Embryonic facial prominence (tissue), 1 donor: ENCODE data around the gene ATP10B.
"Not testable (repeated sequence)": the region's sequence is repeated elsewhere in the genome, so short reads cannot be mapped to it uniquely, and the experiment has no call there.

Experiments
- DNase-seq: peaks from one replicate; pipeline ENCODE4 v3.0.0-alpha.2; 2016; ENCODE audit errors: extremely low spot score

The ATP10B gene, protein sequence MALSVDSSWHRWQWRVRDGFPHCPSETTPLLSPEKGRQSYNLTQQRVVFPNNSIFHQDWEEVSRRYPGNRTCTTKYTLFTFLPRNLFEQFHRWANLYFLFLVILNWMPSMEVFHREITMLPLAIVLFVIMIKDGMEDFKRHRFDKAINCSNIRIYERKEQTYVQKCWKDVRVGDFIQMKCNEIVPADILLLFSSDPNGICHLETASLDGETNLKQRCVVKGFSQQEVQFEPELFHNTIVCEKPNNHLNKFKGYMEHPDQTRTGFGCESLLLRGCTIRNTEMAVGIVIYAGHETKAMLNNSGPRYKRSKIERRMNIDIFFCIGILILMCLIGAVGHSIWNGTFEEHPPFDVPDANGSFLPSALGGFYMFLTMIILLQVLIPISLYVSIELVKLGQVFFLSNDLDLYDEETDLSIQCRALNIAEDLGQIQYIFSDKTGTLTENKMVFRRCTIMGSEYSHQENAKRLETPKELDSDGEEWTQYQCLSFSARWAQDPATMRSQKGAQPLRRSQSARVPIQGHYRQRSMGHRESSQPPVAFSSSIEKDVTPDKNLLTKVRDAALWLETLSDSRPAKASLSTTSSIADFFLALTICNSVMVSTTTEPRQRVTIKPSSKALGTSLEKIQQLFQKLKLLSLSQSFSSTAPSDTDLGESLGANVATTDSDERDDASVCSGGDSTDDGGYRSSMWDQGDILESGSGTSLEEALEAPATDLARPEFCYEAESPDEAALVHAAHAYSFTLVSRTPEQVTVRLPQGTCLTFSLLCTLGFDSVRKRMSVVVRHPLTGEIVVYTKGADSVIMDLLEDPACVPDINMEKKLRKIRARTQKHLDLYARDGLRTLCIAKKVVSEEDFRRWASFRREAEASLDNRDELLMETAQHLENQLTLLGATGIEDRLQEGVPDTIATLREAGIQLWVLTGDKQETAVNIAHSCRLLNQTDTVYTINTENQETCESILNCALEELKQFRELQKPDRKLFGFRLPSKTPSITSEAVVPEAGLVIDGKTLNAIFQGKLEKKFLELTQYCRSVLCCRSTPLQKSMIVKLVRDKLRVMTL (N-terminal part only)

DNA sequence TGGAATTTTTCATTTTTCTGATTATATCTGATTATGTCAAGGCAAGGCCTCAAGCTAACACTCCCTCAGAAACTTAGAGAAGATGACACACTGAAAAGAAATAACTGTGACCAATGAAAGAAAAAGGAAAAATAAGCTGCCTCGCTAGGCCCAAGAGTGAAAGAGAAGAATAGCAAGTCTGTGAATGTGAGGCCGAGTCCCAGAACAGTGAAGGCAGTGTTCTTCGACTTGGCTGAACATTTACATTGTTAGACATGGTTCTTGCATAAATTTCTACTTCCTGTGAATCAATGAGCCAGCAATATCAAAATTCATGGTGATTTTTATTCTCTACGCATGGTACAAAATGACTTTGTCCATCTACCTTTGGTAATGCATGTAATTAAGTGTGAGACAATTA lies at the start of gene ATP10B:
ATP10B (minus strand) TSS at position 163 of the 400 bp plus-strand sequence. CDS start 164,137 bp downstream, outside the sequence.
- no peak for DNase-seq

DNA sequence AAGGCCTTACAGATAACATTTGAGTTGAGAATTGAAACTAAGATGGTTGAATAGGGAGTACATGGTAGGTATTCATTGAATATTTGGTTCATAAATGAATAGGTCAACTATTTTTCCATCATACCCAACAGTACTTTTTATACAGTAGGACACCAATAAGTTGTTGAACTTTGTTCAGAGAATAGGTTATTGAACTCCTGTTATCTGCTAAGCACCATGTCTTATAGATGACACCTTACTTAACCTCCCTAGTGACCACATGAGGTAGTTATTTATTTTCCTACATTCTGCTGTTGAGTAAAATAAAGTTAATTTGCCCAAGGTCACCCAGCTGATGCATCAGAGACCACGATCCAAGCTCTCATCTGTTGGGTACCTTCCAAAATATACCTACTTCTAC lies 49.6 kb upstream of the ATP10B start:
- no peak for DNase-seq

DNA sequence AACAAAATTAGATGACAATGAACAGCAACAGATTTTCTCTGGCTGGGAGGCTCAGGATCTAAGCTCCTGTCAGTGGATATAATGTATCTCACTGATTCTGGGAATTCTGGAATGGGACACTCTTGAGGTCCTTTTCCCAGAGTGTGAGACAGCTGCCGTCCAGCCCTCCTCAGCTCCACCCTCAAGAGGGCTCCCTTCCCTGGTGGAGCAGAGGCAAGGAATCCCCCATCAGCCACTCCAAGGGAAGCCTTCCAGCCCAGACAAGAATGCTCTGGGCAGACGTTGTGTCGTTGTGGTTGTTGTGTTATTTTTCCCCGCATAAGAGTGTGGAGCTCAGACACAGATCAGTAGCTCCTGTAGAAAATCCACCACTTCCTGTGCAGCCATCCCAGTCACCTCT lies 47.7 kb upstream of the ATP10B start:
- no peak for DNase-seq

DNA sequence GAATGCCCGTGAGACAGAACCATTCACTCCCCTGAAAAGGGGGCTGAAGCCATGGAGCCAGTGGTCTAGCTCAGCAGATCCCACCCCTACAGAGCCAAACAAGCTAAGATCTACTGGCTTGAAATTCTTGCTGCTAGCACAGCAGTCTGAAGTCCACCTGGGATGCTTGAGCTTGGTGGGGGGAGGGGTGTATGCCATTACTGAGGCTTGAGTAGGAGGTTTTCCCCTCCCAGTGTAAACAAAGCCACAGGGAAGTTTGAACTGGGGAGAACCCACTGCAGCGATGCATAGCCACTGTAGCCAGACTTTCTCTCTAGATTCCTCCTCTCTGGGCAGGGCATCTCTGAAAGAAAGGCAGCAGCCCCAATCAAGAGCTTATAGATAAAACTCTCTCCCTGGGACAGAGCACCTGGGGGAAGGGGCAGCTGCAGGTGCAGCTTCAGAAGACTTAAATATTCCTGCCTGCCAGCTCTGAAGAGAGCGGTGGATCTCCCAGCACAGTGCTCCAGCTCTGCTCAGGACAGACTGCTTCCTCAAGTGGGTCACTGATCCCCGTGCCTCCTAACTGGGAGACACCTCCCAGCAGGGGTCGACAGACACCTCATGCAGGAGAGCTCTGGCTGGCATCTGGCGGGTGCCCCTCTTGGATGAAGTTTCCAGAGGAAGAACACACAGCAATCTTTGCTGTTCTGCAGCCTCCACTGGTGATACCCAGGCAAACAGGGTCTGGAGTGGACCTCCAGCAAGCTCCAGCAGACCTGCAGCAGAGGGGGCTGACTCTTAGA lies 41.4 kb upstream of the ATP10B start:
- not testable (repeated sequence) for DNase-seq

DNA sequence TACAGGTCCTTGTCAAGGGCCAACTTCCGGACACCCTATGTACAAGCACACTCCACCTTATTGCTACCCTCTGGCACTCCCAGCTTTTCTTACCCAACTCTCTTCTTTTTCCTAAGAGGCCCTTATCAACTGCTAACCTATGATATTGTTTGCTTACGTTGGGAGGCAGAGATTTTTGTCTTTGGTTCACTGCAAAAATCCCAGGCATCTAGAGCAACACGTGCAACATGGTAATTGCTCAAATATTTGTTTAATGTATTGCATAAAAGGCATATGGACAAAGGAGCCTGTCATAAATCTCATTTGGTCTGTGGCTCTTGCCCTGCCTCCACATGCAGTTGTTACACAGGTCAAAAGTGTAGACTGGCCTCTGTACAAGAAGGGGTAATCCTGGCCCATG lies 35.8 kb upstream of the ATP10B start:
- no peak for DNase-seq

DNA sequence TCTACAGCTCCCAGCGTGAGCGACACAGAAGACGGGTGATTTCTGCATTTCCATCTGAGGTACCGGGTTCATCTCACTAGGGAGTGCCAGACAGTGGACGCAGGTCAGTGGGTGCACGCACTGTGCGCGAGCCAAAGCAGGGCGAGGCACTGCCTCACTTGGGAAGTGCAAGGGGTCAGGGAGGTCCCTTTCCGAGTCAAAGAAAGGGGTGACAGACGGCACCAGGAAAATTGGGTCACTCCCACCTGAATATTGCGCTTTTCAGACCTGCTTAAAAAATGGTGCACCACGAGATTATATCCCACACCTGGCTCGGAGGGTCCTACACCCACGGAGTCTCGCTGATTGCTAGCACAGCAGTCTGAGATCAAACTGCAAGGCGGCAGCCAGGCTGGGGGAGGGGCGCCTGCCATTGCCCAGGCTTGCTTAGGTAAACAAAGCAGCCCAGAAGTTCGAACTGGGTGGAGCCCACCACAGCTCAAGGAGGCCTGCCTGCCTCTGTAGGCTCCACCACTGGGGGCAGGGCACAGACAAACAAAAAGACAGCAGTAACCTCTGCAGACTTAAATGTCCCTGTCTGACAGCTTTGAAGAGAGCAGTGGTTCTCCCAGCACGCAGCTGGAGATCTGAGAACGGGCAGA lies 21.7 kb upstream of the ATP10B start:
- not testable (repeated sequence) for DNase-seq

DNA sequence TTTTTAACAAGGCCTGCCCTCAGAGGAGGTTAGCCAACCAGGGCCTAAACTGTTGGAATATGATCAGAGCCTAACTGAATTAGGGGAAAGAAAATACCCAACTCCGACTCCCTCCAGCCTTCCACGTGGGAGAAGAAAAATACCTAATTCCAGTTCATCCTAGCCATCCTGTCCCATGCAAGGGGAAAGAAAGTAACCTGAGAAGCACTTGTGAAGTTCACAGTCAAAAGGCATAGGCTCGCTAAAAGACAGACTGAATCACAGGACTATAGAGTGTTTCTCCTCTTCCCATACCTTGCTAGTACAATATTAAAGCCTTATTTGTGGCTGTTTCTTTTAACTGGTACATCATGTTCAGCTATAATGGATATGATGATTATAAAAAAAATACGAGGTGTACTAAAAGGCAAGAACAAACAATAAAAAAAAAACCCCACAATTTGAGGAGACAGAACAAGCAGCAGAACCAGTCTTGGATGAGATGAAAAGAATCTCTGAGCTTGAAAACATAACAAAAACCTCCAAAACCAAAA lies 18.0 kb upstream of the ATP10B start:
- DNase-seq, result no peak

DNA sequence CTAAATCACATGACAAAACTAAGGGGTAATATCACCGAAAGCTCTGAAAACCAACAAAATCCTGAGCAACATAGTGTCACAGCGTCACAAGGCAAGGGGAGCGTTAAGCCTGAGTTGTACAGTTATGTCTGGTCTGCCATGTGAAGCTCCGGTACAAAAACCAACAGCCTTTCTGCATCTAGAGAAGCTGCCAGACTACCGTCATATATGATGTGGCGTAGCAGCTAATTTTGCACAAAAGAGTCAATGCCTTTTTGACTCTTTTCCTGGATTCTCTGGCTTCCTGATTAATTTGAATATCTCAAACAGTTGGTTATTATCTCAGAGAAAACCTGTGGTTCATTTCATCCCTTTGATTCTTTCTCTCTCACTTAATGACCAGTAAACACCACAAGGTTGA lies 16.0 kb upstream of the ATP10B start:
- no peak for DNase-seq

DNA sequence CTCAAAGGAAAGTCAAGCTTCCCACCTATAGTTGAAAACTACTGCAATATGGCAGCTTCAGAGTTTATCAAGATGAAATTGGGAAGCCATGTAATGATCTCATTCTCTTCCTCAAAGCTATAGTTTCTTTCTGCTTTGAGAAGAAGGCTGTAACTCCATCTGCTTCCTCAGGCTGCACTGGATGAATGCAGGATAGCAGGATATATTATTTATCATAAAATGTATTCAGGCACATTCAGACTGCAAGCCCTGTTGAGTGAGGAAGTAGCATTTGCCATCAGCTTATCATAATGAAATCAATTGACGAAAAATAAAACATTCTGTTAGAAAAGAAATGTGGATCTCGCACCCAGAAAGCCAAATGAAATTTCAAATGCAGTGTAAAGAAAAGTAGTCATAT lies 560 bp downstream of the ATP10B start:
- no peak for DNase-seq

DNA sequence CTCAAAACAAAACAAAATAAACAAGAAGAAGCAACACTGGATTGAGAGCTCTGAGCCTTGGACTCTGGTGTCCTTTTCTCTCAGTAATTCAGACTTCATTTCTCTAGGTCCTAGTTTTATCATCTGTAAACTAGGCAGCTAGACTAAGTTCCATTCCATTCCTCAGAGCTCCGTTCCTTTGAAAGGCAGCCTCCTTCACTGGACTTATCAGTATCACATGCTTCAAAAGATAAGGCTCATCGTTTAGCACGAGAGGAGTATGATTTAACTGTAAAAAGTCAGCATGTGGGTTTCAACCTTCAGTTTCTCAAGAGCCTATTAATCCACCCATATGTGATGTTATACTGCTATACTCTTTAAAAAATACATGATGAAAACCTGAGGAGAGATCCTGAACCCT lies 1.6 kb downstream of the ATP10B start:
- no peak for DNase-seq

DNA sequence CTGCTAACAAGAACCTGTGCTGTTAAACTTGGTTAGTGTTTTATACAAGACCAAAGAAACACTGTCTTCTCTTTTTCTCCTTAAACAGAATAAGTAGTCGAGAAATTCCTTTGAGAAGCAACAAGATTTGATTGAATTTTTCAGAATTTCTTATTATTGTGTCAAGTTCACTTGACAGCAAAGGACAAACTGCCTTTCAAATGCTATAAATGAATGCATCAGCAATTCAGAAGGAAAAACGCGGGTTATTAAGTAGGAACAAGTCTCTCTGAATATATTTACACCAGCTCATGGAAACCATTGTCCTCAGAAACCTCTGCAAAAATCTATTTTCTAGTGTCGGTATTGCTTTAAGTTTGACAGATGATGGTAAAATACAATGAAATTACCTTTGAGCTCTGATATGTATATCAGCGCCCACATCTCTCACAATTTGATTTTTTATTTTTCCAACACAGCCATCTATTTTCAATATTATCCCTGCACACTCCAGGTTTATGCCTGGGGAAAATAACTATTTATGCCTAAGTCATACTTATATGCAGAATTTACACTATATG lies 4.4 kb downstream of the ATP10B start:
- no peak for DNase-seq

DNA sequence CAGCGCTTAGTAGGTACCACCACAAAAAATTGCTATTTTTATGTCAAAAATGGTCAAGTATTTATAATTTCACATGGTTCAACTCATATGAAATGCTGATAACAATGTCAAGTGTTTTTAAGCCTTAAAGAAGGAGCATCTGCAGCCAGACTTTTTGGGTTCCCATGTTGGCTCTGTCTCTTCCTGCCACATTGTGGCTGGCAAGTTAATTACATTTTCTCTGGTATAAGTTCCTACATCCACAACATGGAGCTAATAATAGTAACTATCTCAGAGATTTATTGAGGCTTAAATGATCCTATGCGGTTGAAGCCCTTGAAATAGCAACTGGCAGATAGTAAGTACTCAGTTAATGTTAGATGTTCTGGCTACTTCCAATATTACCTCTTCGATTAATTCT lies 5.4 kb downstream of the ATP10B start:
- DNase-seq, result no peak

DNA sequence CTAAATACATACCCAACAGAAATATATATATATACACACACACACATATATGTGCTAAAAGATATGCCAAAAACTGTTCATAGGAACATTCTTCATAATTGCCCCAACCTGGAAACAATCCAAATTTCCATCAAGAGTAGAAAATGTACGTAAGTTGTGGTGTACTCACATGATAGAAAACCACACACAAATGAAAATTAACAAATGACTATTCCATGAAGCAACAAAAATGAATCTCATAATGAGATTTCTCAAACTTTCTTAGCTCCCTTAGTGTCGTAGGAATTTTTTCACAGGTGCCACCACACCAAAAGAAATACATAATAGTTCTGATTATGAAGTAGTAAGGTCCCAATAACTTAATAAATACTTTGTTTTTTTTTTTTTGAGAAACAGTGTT lies 7.8 kb downstream of the ATP10B start:
- DNase-seq, result no peak

DNA sequence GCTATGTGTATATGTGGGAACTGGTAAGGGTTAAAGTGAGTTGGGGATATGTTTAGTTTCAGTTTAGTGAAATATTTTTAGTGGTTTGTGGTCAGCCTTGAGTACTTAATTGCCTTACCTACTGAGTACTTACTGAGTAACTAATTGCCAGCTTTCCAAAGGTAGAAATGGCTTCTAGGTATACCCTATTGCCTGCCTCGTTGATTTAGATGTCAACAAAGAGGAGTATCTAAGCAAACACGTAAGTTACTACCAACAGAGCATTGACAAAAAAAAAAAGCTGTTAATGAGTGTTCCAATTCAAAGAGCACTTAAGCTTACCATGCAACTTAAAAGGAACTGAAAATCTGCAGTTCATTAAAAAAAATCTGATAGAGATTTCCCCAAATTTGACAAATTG lies 8.8 kb downstream of the ATP10B start:
- DNase-seq, result no peak

DNA sequence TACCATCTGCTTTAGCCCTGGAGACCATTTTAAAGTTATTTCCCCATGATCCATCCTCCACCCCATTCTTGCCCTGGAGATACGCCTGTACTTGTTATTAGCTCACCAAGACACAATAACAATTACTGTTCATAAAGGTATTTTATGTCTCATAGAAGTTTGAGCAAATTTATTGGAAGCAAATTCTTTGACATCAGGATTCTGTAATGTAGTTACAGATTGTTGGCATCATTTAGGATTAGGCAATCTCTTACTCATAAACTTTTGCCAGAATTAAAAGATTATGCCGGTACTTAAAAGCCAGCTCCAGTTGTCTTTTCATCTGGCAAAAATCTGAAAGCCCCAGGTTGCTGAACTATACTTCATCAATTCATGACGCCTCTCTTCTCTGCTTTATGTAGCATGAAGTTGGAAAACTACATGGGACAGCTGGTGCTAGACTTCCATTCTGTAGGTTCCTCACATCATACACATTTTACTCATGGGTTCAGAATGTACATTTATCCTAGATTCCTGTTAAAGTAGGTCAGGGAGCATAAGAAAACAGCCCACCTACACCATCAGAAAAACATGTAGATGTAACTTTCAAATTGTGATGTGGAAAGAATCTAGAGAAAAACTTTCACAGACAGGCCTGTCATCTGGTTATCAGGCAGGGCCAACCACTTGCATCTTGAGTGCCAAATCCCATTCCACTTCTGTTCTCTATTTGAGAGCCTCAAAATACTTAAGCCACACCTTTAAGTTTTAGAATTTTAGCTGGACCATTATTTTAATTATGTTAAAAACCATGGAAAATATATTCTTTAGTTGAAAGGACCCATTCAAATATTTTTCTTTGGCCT lies 14.0 kb downstream of the ATP10B start:
- no peak for DNase-seq

DNA sequence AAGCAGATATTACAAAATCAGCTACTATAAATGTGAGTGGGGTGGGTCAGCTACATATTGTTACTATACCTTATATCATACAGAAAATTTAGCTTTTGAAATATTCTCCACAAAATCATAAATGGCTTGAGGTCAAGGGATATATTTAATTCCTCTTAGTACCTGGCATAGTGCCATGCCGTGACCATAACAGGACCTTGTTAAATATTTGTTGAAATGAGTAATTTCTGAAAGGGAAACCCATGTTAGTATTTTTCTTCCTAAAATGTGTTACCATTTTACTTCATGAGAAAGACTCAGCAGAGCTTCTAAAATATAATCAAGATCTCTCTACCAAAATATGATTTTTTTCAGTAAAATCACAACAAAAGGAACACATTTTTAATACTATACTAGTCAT lies 14.8 kb downstream of the ATP10B start:
- DNase-seq, result no peak

DNA sequence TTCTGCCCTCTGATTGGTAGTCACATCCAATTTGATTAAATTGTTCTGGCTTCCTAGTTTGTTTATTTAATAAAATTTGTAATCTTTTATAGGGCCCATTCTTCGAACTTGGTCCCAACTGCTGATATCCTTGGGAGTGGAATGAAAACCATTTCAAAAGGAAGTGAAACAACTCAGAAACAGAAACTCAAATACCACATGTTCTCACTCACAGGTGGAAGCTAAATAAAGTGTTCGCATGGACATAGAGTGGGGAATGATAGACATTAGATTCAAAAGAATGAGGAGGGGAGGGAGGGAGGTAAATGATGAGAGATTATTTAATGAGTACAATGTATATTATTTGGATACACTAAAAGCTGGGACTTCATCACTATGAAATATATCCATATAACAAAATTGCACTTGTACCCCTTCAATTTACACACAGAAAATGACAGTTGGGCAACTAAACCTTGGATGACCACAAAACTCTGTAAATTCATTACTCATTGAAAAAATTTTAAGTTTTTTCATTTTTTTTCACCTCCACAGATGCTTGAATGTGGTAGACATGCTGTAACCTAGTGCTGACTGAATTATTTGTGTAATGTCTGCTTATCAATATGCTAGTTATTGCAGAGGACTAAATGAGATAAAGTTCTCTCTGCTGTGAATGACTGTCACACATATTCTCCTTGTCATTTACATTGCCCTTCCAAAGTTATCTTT lies 16.0 kb downstream of the ATP10B start:
- DNase-seq, result no peak

DNA sequence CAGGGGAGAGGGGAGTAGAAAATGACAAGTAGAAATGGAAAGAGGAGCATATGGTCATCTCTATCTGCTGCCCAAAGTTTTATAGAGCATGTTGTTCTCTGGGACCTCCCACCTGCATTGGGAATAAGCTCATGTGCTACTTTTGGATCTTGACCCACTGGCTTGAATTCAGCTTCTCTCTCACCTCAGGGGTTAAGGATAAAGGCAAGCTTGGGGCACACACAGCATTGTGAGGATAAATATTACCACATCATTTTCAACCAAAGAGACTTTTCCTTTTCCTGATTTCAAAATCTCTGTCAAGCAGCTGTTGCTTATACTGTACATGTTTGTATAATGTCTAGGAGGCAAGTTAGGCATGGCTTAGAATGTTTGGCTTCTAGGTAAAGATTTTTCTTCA lies 16.6 kb downstream of the ATP10B start:
- DNase-seq, result no peak

DNA sequence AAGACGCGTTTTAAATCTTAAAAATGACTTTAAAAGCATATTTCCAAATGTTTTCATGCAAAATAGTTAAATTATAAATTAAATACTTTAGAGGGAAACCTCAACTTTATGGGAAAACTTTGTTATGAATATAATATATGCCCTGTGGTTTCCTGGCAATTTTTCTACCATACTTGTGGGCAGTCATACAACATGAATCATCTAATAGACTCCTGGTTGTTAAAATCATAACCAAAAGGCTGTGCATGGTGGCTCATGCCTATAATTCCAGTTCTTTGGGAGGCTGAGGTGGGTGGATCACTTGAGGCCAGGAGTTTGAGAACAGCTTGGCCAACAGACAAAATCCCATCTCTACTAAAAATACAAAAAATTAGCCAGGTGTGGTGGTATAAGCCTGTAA lies 18.2 kb downstream of the ATP10B start:
- no peak for DNase-seq
